ENCODE measurements around the gene SGF29.
"Not testable (repeated sequence)": the region's sequence is repeated elsewhere in the genome, so short reads cannot be mapped to it uniquely, and the experiment has no call there.

Gene SGF29

DNA sequence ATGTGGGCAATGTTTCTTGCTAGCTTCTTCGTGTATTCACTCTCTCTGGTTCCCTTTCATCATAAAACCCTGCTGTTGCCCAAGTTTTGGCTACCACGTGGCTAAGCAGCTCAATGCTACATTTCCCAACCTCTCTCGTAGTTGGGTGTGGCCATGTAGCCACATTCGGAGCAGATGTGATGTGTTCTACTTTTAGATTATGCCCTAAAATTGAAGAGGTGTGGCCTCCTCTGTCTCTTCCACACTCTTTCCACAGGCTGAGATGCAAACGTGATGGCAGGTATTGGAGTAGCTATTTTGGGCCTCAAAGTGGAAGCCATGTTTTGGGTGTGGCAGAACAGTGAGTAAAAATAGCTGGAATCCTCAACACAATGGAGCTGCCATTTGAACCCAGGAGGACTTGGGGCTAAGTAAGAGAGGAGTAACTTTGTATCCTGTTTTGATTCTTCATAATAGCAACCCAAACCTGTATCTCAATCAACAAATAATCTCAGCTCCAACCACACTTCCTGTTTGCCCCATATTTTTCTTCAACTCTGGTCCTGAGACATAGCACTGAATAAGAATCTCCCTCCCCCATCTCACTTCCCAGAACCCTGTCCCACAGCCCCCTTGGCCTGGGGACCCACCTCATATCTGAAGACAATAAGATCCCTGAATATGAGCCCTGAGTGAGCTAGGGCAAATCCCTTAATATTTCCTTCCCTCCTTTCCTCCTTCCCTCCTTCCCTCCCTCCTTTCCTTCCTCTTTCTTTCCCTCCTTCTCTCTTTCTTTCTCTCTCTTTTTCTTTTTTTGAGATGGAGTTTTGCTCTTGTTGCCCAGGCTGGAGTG is 19.0 kb upstream of the SGF29 start:
- peak; percentile 99 for DNase-seq

DNA sequence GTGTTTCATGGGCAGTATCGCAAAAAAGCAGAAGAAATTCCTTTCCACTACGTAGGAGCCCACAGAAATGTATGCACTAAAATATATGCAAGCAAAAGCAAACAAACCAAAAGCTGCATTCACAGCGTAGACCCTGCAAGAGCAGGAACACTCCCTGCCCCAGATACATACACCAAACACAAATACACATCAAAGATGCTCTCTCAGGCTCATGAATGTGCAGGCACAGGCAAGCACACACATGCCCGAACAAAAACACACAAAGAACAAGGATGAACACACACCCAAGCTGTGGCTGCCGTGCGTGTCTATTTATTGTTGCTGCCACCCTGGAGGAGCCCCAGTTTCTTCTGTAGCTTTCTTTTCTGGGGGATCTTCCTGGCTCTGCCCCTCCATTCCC is 16.6 kb upstream of the SGF29 start:
- DNase-seq: no peak

GRCh38 chr16:28537964-28538732 is 15.6 kb upstream of the SGF29 start:
- DNase-seq: no peak

GRCh38 chr16:28538733-28539596 is 14.8 kb upstream of the SGF29 start, which contains the start of gene NUPR1:
Gene NUPR1, minus strand, starts transcription at chr16:28538974. Its CDS starts 67 bp downstream, at chr16:28538907.
- no peak for DNase-seq

DNA sequence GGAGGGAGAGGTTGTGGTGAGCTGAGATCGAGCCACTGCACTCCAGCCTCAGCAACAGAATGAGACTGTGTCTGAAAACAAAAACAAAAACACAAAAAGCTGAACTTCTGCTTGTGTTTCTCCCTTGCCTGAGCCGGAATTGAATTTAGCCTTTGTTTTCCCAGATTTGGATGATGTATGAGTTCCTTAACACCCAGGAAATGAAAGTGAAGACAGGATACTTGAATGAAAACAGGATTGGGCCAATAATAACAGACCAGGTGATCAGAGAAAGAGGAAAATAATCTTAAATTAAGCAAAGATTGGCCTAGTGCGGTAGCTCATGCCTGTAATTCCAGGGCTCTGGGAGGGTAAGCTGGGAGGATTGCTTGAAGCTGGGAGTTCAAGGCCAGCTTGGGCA is 13.4 kb upstream of the SGF29 start:
- no peak for DNase-seq

GRCh38 chr16:28542646-28543045 is 11.1 kb upstream of the SGF29 start:
- no peak for DNase-seq

GRCh38 chr16:28543072-28543471 is 10.6 kb upstream of the SGF29 start:
- peak; percentile 91 for DNase-seq

DNA sequence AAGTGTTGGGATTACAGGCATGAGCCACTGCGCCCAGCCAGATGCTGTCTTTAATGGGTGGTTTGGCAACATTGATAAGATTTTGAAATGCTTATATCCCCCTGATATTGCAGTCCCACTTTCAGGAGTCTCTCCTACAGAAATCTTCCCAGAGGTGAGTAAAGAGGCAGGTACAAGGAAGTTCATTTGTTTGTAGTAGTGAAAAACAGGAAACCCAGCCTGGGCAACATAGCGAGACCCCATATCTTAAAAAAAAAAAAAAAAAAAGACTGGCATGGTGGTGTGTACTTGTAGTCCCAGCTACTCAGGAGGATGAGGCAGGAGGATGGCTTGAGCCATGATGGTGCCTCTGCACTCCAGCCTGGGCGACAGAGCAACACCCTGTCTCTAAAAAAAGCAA is 8.7 kb upstream of the SGF29 start:
- DNase-seq: no peak

DNA sequence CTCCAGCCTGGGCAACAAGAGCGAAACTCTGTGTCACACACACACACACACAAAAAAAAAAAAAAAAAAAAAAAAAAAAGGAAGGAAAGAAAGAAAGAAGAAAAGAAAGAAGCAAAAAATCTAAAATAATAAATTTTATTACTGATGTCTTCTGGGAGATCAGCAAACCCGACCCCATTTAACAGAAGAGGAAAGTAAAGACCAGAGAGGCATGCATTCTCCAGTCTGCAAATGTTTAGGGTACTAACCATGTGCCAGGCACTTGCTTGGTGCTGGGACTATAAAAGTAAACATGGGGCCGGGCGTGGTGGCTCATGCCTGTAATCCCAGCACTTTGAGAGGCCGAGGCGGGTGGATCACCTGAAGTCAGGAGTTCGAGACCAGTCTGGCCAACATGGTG is 7.8 kb upstream of the SGF29 start:
- DNase-seq: not testable (repeated sequence)

DNA sequence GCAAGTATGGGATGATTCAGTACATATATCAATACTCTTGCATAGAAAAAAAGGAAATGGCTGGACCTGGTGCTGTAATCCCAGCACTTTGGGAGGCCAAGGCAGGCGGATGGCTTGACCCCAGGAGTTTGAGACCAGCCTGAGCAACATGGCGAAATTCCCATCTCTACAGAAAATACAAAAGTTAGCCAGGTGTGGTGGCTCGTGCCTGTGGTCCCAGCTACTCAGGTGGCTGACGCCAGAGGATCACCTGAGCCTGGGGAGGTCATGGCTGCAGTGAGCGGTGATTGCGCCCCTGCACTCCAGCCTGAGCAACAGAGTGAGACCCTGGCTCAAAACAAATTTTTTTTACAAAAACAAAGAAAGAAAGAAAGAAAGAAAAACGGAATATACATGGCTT is 7.1 kb upstream of the SGF29 start:
- no peak for DNase-seq

- no peak for DNase-seq
Observed at GRCh38 chr16:28548306-28548802, 5.4 kb upstream of the SGF29 start.

DNA sequence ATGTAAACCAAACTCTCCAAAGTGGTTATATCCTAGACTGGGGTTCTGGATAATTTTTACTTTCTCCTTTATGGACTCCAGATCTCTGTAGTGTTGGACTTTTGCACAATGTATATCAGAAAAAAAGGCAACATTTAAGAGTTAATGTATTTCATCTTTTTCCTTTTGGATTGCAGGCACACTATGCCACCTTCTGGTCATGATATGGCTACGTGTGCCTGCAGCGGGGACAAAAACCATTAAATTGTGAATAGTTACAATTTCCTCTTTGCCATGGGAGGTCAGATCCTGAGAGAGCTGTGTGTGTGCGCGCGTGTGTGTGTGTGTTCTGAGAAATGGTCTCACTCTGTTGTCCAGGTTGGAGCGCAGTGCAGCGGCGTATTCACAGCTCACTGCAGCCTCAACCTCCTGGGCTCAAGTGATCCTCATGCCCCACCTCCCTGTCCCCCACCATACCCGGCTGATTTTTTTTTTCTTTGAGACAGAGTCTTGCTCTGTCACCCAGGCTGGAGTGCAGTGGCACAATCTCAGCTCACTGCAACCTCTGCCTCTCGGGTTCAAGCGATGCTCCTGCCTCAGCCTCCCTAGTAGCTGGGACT is 4.3 kb upstream of the SGF29 start:
- peak; percentile 75 for DNase-seq

- DNase-seq: no peak
Observed at GRCh38 chr16:28554634-28555423, 1.1 kb downstream of the SGF29 start.

DNA sequence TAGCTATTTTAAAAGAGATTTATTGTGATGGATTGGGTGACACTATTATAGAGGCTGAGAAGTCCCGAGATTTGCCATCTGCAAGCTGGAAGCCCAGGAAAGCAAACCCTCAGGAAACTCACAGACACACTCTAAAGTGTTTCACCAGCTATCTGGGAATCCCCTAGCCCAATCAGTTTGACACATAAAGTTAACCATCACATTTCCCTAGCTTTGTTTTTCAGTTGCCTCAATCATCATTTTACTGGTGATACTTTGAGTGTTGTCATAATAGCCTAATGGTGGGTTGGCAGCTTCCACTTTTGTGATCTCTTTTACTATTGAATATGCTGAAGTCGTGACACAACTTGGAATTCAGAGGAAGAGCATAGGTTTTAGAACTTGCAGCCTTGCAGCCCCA is 1.8 kb downstream of the SGF29 start:
- no peak for DNase-seq

DNA sequence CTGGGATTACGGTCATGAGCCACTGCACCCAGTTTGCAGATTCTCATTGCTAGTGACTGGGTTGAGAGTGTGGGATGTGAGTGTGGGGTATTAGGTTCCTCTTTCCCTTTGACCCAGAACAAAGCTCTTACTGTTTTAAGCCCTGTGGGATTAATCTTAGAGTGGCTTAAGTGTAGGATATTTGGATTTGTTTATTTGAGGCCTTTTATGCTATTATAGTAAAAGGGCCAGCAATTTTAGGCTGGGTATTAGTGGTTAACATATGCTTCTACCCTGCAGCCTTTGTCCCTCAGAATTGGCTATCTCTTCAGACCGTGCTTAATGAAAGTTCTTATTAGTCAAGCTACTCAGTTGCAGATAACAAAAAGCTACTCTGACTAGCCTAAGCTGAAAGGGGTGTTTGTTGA is 3.2 kb downstream of the SGF29 start:
- DNase-seq: peak; percentile 60

DNA sequence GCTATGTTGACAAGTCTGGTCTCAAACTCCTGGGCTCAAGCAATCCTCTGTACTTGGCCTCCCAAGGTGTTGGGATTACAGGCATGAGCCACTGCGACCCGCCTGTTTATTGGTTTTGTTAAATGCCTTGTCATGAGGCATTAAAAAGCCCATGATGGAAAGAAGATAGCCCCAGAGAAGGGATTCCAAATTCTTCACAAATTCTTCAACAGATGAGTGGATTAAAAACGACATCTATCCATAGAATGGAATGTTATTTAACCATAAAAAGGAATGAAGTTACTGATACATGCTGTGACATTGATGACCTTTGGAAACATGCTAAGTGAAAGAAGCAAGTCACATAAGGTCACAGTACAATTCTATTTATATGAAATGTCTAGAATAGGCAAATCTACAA is 4.7 kb downstream of the SGF29 start:
- no peak for DNase-seq

- no peak for DNase-seq
Observed at GRCh38 chr16:28561557-28562187, 8.0 kb downstream of the SGF29 start.

DNA sequence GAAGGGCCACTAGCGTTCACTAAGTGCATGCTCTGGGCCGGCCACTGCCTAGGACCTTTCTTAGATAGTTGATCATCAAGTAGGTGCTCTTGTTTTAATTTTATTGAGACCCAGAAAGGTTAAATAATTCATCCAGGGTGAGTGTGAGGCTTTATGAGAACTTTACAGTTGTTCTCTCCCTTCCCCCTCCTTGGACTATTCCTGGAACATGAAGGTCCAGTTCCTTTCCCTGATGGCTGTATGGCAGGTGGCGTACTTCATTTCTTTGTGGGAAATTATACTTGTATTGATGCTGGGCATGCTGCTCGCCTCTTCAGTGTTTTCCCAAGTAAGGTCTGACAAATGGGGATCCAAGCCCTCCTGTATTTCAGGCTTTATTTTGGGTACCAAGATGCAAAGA is 8.5 kb downstream of the SGF29 start:
- DNase-seq: no peak

DNA sequence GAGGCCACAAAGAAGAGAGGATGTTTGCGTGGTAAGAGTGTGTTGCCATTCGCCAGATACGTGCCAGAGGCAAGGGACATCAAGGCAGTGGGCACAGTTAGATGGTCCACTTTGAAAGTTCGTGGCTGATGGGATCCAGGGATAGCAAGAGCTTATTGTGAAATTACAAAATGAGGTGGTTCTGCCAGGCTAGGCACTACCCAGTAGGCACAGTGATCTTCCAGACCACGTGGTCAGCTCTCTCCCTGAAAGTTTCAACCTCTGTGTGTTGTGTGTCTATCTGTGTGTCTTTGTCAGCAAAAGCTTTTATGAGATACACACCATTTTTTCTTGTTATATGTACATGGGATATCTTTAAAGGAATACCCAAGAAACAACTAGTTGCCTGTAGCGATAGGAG is 9.5 kb downstream of the SGF29 start:
- no peak for DNase-seq

- DNase-seq: not testable (repeated sequence)
Observed at GRCh38 chr16:28566233-28566925, 12.7 kb downstream of the SGF29 start.

- DNase-seq: no peak
Observed at GRCh38 chr16:28567292-28567691, 13.6 kb downstream of the SGF29 start.

Measured in MV-4-11 (cell line).